ENCODE data around the gene DRAM2.

The DRAM2 gene

DNA sequence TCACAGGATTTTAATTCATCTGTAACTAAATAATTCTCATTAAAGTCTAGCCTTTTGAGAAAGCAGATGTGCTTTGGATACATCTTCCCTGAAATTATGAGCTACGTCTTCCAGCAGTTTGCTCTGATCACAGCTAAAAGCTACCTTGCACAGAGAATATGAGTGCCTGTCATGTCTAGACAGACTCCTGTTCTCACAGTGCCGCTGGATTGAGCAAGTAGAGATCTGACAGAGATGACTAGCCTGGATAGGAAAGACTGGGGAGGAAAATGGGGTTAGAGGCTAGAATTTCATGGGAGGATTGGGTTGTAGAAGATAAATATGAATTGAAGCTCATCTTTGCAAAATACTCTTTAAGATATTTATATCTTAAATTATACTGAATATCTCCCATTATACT is 24.3 kb upstream of the DRAM2 start:
- TF ChIP-seq FOXM1 (IDR thresholded peaks at IDR 0.05; ENCODE audit: borderline replicate concordance, low read depth) (no peak), TCF12 (IDR thresholded peaks at IDR 0.05; ENCODE audit: low read depth) (no peak), YY1 (IDR thresholded peaks at IDR 0.05; ENCODE audit: low read depth) (no peak), EGR1 (IDR thresholded peaks at IDR 0.05) (no peak)

DNA sequence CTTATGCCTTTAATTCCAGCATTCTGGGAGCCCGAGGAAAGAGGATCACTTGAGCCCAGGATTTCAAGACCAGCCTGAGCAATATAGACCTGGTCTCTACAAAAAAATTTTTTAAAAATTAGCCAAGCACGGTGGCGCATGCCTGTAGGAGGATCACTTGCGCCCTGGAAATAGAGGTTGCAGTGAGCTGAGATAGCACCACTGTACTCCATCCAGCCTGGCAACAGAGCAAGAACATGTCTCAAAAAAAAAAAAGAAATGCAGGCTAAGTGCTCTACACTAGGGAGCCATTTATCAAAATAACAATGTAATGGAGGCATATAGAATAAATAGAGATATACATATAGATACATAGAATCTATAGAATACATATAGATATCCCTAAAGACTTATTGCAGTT is 23.5 kb upstream of the DRAM2 start:
- TF ChIP-seq TEAD4 (IDR thresholded peaks at IDR 0.05), result no peak
- no peak for TF ChIP-seq EP300 (IDR thresholded peaks at IDR 0.05; ENCODE audit: borderline replicate concordance)
- no peak for TF ChIP-seq CEBPB (IDR thresholded peaks at IDR 0.05)
- TF ChIP-seq, protein P1, sequence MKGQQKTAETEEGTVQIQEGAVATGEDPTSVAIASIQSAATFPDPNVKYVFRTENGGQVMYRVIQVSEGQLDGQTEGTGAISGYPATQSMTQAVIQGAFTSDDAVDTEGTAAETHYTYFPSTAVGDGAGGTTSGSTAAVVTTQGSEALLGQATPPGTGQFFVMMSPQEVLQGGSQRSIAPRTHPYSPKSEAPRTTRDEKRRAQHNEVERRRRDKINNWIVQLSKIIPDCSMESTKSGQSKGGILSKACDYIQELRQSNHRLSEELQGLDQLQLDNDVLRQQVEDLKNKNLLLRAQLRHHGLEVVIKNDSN (IDR thresholded peaks at IDR 0.05), result no peak
- TF ChIP-seq RAD21 (IDR thresholded peaks at IDR 0.05; ENCODE audit: low read depth), result no peak
- no peak for TF ChIP-seq ZBTB7A (IDR thresholded peaks at IDR 0.05; ENCODE audit: low read depth)
- TF ChIP-seq, protein P2, sequence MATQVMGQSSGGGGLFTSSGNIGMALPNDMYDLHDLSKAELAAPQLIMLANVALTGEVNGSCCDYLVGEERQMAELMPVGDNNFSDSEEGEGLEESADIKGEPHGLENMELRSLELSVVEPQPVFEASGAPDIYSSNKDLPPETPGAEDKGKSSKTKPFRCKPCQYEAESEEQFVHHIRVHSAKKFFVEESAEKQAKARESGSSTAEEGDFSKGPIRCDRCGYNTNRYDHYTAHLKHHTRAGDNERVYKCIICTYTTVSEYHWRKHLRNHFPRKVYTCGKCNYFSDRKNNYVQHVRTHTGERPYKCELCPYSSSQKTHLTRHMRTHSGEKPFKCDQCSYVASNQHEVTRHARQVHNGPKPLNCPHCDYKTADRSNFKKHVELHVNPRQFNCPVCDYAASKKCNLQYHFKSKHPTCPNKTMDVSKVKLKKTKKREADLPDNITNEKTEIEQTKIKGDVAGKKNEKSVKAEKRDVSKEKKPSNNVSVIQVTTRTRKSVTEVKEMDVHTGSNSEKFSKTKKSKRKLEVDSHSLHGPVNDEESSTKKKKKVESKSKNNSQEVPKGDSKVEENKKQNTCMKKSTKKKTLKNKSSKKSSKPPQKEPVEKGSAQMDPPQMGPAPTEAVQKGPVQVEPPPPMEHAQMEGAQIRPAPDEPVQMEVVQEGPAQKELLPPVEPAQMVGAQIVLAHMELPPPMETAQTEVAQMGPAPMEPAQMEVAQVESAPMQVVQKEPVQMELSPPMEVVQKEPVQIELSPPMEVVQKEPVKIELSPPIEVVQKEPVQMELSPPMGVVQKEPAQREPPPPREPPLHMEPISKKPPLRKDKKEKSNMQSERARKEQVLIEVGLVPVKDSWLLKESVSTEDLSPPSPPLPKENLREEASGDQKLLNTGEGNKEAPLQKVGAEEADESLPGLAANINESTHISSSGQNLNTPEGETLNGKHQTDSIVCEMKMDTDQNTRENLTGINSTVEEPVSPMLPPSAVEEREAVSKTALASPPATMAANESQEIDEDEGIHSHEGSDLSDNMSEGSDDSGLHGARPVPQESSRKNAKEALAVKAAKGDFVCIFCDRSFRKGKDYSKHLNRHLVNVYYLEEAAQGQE (IDR thresholded peaks at IDR 0.05; ENCODE audit: low read depth), result no peak
- TF ChIP-seq CREB1 (IDR thresholded peaks at IDR 0.05; ENCODE audit: low read depth), result no peak
- TF ChIP-seq EGR1 (IDR thresholded peaks at IDR 0.05), result no peak
- no peak for TF ChIP-seq YY1 (IDR thresholded peaks at IDR 0.05; ENCODE audit: low read depth)
- no peak for TF ChIP-seq FOXM1 (IDR thresholded peaks at IDR 0.05; ENCODE audit: borderline replicate concordance, low read depth)
- TF ChIP-seq TCF12 (IDR thresholded peaks at IDR 0.05; ENCODE audit: low read depth), result no peak
- TF ChIP-seq NFIC (IDR thresholded peaks at IDR 0.05), result no peak
- TF ChIP-seq TAF1 (IDR thresholded peaks at IDR 0.05; ENCODE audit: low read depth), result no peak
- TF ChIP-seq, protein P3, sequence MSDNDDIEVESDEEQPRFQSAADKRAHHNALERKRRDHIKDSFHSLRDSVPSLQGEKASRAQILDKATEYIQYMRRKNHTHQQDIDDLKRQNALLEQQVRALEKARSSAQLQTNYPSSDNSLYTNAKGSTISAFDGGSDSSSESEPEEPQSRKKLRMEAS (IDR thresholded peaks at IDR 0.05), result no peak

DNA sequence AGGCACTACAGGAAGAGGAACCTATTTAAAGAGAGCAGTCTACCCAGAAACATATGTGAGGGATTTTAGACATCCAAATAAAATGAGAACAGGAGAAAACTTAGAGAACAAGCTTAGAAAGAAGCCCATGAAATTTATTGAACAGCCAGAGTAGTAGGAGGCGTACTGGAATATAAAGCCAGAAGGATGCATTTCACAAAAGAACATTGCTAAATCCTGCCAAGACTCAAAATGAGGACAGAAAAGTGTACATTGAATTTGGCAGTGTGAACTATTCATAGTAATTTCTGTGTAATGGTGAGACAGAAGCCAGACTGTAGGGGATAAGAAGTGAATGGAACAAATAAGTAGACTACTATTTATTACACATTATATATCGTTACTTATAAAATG is 22.6 kb upstream of the DRAM2 start:
- no peak for TF ChIP-seq EGR1 (IDR thresholded peaks at IDR 0.05)
- TF ChIP-seq, protein P3 (IDR thresholded peaks at IDR 0.05), result no peak
- no peak for TF ChIP-seq ZBTB7A (IDR thresholded peaks at IDR 0.05; ENCODE audit: low read depth)
- TF ChIP-seq TEAD4 (IDR thresholded peaks at IDR 0.05), result no peak
- TF ChIP-seq CREB1 (IDR thresholded peaks at IDR 0.05; ENCODE audit: low read depth), result no peak
- TF ChIP-seq YY1 (IDR thresholded peaks at IDR 0.05; ENCODE audit: low read depth), result no peak
- TF ChIP-seq, protein P1 (IDR thresholded peaks at IDR 0.05), result no peak
- no peak for TF ChIP-seq TAF1 (IDR thresholded peaks at IDR 0.05; ENCODE audit: low read depth)
- TF ChIP-seq FOXM1 (IDR thresholded peaks at IDR 0.05; ENCODE audit: borderline replicate concordance, low read depth), result no peak
- no peak for TF ChIP-seq NFIC (IDR thresholded peaks at IDR 0.05)
- no peak for TF ChIP-seq RAD21 (IDR thresholded peaks at IDR 0.05; ENCODE audit: low read depth)
- TF ChIP-seq EP300 (IDR thresholded peaks at IDR 0.05; ENCODE audit: borderline replicate concordance), result no peak
- no peak for TF ChIP-seq TCF12 (IDR thresholded peaks at IDR 0.05; ENCODE audit: low read depth)

DNA sequence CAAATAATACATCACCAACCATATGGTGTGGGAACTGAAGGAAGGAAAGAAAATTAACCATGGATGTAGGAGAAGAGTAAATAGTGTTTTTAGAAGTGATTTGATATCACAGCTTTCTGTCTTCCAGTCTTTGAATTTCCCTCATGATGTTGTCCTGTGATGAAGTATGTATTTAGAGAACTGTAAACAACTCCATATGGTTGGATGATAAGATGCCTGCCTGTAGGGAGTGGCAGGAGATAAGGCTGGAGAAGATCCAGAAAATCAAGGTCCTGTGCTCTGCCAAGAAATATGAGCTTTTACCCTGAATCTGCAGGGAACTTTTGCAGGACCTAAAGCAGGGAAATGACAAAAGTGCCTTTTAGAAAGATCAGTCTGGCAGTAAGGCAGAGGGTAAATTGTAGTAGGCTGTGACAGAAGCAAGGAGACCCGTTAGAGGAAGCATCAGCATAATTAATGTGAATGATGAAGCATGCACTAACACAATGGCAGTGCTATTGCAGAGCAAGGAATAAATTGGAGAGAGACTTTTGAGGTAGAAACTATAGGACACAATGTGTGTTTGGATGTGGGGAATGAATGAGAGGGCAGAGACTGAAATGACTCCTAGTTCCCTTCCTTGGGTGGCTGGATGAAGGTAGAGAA is 22.1 kb upstream of the DRAM2 start:
- TF ChIP-seq EP300 (IDR thresholded peaks at IDR 0.05; ENCODE audit: borderline replicate concordance) (no peak), TCF12 (IDR thresholded peaks at IDR 0.05; ENCODE audit: low read depth) (no peak), FOXM1 (IDR thresholded peaks at IDR 0.05; ENCODE audit: borderline replicate concordance, low read depth) (no peak), TEAD4 (IDR thresholded peaks at IDR 0.05) (no peak), RAD21 (IDR thresholded peaks at IDR 0.05; ENCODE audit: low read depth) (no peak), EGR1 (IDR thresholded peaks at IDR 0.05) (no peak), CEBPB (IDR thresholded peaks at IDR 0.05) (no peak), YY1 (IDR thresholded peaks at IDR 0.05; ENCODE audit: low read depth) (no peak)
- TF ChIP-seq, protein P2 (IDR thresholded peaks at IDR 0.05; ENCODE audit: low read depth), result no peak
- TF ChIP-seq, protein P1 (IDR thresholded peaks at IDR 0.05), result no peak

DNA sequence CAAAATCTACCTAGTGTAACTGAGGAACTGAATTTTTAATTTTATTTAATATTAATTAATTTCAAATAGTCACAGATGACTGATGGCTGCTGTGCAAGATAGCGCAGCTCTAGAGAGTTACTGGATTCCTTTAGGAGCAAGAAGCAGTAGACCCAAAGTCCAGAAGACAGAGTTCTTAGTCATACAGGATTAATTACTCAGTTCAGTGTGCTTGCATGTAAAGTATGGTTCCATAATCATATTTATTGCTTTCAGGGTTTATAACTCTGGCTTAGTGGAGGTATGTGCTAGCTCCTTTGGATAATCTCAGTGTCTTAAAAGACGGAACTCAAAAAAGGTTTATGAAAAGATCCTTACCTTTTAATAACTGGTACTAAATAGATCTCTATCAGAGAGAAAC is 17.5 kb upstream of the DRAM2 start:
- TF ChIP-seq, protein P3 (IDR thresholded peaks at IDR 0.05), result no peak
- TF ChIP-seq CREB1 (IDR thresholded peaks at IDR 0.05; ENCODE audit: low read depth) (no peak), CEBPB (IDR thresholded peaks at IDR 0.05) (no peak), EP300 (IDR thresholded peaks at IDR 0.05; ENCODE audit: borderline replicate concordance) (no peak), RAD21 (IDR thresholded peaks at IDR 0.05; ENCODE audit: low read depth) (no peak), FOXM1 (IDR thresholded peaks at IDR 0.05; ENCODE audit: borderline replicate concordance, low read depth) (no peak), EGR1 (IDR thresholded peaks at IDR 0.05) (no peak), TCF12 (IDR thresholded peaks at IDR 0.05; ENCODE audit: low read depth) (no peak), TAF1 (IDR thresholded peaks at IDR 0.05; ENCODE audit: low read depth) (no peak), NFIC (IDR thresholded peaks at IDR 0.05) (no peak), TEAD4 (IDR thresholded peaks at IDR 0.05) (no peak), ZBTB7A (IDR thresholded peaks at IDR 0.05; ENCODE audit: low read depth) (no peak), YY1 (IDR thresholded peaks at IDR 0.05; ENCODE audit: low read depth) (no peak)
- TF ChIP-seq, protein P2 (IDR thresholded peaks at IDR 0.05; ENCODE audit: low read depth), result no peak
- TF ChIP-seq, protein P1 (IDR thresholded peaks at IDR 0.05), result no peak
